Mesothelial cell of epicardium (in vitro differentiated cells): ENCODE measurements around the gene DOCK6. TPM values are rescaled to one million over a fixed set of nuclear protein-coding genes. Genes with fewer than 3 reads are reported as not detected.

ENCODE experiments used
- DNase-seq, 2 experiments: peaks; one replicate each; pipeline ENCODE4 v3.0.0; 2021; ENCODE audit warnings: low spot score in 2 of 2; ENCODE audit not compliant: unreplicated experiment in 2 of 2
- H3K27ac Mint-ChIP-seq: 2 replicates; pipeline ENCODE4 v1.8.0; 2021; ENCODE audit warnings: mixed read lengths
- H3K27me3 Mint-ChIP-seq: 2 replicates; pipeline ENCODE4 v1.8.0; 2021; ENCODE audit warnings: low read depth, mixed read lengths
- H3K36me3 Mint-ChIP-seq: 2 replicates; pipeline ENCODE4 v1.8.0; 2021; ENCODE audit warnings: mixed read lengths
- H3K4me1 Mint-ChIP-seq: 2 replicates; pipeline ENCODE4 v1.8.0; 2021; ENCODE audit warnings: mixed read lengths
- H3K4me3 Mint-ChIP-seq: 2 replicates; pipeline ENCODE4 v1.8.0; 2021; ENCODE audit warnings: mild to moderate bottlenecking, moderate library complexity, mixed read lengths
- H3K9me3 Mint-ChIP-seq: 2 replicates; pipeline ENCODE4 v1.8.0; 2021; ENCODE audit warnings: mixed read lengths
- total RNA-seq: library from RNA; stranded (reverse); gene quantifications from 3 replicates; pipeline ENCODE4 v1.2.1, GENCODE V29; 2021
- TF ChIP-seq, protein P1 (sequence below): fragments of 200-600 bp; sonication (generic); IDR thresholded peaks from one replicate; pipeline ENCODE4 v1.5.0; 2021; ENCODE audit warnings: antibody characterized with exemption; ENCODE audit not compliant: unreplicated experiment

DOCK6 gene
- total RNA-seq, 1 donor from 2014 or later: 66.4 TPM

DNA sequence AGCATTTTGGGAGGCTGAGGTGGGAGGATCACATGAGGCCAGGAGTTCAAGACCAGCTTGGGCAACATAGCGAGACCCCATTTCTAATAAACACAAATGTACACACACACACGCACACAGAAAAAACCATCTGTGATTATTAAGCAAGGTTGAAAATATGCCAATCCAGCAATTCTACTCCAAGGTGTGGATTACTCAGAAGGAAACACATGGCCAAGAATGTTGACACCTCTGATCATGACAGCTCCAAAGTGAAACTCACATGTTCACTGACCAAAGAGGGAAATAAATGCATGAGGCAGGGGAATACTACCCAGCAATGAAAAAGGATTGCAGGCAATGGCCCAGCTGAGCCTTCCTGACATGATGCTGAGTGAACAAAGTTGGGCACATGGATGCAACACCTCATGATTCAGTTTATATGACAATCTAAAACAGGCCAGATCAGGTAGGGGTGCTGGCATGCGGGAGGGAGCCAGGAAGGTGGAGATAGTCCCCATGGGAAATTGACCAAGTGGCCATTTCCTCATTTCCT, 4.4 kb downstream of the DOCK6 start:
- TF ChIP-seq, protein P1, sequence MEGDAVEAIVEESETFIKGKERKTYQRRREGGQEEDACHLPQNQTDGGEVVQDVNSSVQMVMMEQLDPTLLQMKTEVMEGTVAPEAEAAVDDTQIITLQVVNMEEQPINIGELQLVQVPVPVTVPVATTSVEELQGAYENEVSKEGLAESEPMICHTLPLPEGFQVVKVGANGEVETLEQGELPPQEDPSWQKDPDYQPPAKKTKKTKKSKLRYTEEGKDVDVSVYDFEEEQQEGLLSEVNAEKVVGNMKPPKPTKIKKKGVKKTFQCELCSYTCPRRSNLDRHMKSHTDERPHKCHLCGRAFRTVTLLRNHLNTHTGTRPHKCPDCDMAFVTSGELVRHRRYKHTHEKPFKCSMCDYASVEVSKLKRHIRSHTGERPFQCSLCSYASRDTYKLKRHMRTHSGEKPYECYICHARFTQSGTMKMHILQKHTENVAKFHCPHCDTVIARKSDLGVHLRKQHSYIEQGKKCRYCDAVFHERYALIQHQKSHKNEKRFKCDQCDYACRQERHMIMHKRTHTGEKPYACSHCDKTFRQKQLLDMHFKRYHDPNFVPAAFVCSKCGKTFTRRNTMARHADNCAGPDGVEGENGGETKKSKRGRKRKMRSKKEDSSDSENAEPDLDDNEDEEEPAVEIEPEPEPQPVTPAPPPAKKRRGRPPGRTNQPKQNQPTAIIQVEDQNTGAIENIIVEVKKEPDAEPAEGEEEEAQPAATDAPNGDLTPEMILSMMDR: no peak
- no peak overlapping the region for H3K4me3 Mint-ChIP-seq
- H3K27ac Mint-ChIP-seq: no peak overlapping the region
- H3K4me1 Mint-ChIP-seq: peaks cover 3% of the 10 kb centered on the region
- no peaks in the 10 kb centered on the region for H3K9me3 Mint-ChIP-seq
- DNase-seq: no peak
- no peaks in the 10 kb centered on the region for H3K27me3 Mint-ChIP-seq
- H3K36me3 Mint-ChIP-seq: no peaks in the 10 kb centered on the region

DNA sequence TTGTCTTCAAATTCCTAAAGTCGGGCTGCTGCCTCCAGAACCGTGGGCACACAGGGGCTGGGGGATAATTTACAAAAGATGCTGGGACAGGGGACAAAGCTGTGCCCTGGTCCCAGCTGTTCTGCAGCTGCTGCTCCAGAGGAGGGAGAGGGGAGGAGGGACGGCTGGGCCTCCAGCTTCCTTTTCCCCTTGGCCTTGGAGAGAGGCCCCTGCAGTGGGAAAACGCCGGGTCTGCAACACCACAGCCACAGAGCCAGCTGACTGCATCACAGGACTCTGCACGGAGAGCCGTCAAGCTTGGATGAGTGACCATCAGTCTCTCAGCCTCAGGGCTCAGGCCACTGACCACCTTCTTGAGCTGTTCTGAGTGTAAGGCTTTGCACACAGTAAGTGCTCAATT, 6.1 kb downstream of the DOCK6 start:
- no peak for DNase-seq
- Mint-ChIP-seq H3K9me3 (no peaks in the 10 kb centered on the region), H3K36me3 (no peaks in the 10 kb centered on the region), H3K27me3 (no peaks in the 10 kb centered on the region), H3K4me3 (no peak overlapping the region), H3K4me1 (peaks cover 3% of the 10 kb centered on the region), H3K27ac (peak overlapping the region; percentile 39)
- TF ChIP-seq, protein P1: no peak

DNA sequence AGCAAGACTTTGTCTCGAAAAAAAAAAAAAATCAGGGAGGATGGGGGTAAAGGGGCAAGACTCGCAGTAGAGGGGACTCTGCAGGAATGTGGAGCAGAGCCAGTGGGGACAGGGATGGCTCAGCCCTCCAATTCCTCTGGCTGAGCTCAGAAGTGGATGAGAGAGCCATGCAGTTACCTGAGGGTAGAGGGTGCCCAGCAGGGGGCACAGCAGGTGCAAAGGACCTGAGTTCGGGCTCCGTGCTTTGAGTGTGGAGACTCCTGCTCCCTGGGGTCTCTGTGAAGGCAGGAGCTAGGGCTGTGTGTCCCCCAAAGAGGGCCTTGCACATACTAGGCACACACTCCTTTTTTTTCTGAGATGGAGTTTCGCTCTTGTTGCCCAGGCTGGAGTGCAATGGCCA, 7.7 kb downstream of the DOCK6 start:
- TF ChIP-seq, protein P1: no peak
- Mint-ChIP-seq H3K27ac (no peak overlapping the region), H3K4me1 (peaks cover 3% of the 10 kb centered on the region), H3K36me3 (peaks cover 4% of the 10 kb centered on the region), H3K27me3 (no peaks in the 10 kb centered on the region), H3K4me3 (no peak overlapping the region), H3K9me3 (no peaks in the 10 kb centered on the region)
- DNase-seq: no peak

DNA sequence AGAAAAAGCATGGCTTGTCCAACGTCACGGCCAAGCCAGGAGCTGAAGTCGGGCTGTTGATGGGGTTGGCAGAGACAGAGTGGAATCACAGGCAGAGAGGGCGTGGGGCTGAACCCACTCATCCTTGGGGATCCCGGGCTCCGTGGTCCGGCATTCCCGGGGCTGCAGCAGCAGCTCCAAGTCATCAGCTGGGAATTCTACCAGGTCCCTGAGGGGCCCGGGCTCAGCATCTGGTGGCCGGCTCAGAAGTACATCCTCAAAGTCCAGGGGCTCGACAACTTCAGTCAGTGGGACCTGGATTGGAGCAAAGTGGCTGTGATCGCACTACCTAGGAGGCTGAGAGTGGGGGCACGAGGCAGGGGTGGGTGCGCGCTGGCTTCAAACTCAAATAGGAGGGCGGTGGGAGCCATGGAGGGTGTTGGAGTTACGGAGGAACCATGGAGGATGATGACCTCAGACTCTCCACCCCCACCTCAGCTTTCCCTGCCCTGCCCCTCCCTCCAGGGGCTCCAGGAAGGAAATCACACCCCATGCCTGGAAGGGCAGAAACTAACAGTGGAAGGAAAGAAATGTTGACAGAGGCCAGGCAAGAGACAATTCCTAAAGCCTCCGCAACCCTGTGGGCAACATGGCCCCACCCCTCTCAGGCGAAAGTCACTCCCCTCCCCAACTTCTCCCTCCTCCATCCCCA, 9.5 kb downstream of the DOCK6 start:
- Mint-ChIP-seq H3K36me3 (peaks cover 5% of the 10 kb centered on the region), H3K27ac (peak overlapping the region; percentile 30), H3K9me3 (no peaks in the 10 kb centered on the region), H3K4me3 (no peak overlapping the region), H3K27me3 (no peaks in the 10 kb centered on the region), H3K4me1 (peaks cover 3% of the 10 kb centered on the region)
- DNase-seq: no peak
- TF ChIP-seq, protein P1: no peak

DNA sequence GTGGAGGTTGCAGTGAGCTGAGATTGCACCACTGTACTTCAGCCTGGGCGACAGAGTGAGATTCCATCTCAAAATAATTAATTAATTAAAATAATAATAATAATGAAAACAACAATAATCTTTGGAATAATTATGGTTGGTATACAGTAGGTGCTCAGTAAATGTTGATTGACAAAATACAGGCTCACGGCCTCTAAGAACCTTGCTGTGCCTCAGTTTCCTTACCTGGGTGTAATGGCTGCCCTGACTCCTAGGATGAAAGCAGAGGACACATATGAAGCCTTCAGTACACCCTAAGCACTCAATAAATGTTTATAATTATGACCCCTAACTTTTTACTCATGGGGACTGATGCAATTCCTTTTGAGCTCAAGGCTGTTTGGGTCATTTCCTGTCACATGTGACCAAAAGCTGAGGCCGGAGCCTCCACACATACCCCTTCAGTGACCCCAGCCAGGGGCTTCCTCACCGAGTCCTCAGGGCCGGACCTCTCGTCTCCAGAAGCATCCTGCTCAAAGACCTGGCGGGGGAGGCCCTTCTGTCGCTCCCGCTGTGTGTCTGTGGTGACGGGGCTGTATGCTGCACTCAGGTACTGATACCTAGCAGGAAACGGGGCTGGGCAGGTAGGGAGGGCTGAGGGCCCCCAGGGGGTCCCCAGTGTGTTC, 10.5 kb downstream of the DOCK6 start:
- DNase-seq: no peak
- TF ChIP-seq, protein P1: no peak
- no peak overlapping the region for H3K27ac Mint-ChIP-seq
- no peak overlapping the region for H3K4me3 Mint-ChIP-seq
- H3K36me3 Mint-ChIP-seq: peaks cover 7% of the 10 kb centered on the region
- no peaks in the 10 kb centered on the region for H3K9me3 Mint-ChIP-seq
- H3K27me3 Mint-ChIP-seq: no peaks in the 10 kb centered on the region
- peaks cover 3% of the 10 kb centered on the region for H3K4me1 Mint-ChIP-seq
